Hepatocyte (in vitro differentiated cells): ENCODE data around the gene COMT.

Experiments
- EZH2 ChIP-seq: fragments of 200-600 bp; sonication (generic); IDR thresholded peaks from 2 replicates; pipeline ENCODE4 v1.6.1; 2016; ENCODE audit warnings: antibody characterized with exemption, mild to moderate bottlenecking, borderline replicate concordance
- EZH2phosphoT487 ChIP-seq: fragments of 200-600 bp; sonication (generic); IDR thresholded peaks from one replicate; pipeline ENCODE4 v1.6.1; 2018; ENCODE audit warnings: antibody characterized with exemption, mild to moderate bottlenecking, low read depth, moderate library complexity; ENCODE audit not compliant: unreplicated experiment, severe bottlenecking
- TF ChIP-seq, protein P1 (sequence below): fragments of 200-600 bp; sonication (generic); IDR thresholded peaks from 2 replicates; pipeline ENCODE4 v1.5.1; 2016; ENCODE audit warnings: antibody characterized with exemption, mild to moderate bottlenecking; ENCODE audit not compliant: poor library complexity

DNA sequence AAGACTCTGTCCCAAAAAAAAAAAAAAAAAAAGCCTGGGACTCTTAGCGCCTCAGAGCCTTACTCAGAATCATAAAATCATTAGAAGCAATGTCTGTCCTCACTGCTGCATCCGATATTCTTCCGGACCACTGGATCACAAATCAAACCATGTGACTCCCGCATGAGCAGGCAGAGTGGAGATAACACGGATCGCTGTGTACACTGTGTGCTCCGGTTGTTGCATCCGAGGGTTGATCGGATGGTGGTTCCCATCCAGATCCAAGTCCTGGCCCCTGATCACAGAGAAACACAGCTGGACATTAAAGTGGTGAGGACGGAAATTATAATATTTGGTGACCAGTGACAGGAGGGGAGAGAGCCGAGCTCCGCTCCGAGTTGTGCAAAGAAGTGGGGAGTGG, 9.8 kb downstream of the COMT start:
- TF ChIP-seq EZH2: no peak
- TF ChIP-seq, protein P1, sequence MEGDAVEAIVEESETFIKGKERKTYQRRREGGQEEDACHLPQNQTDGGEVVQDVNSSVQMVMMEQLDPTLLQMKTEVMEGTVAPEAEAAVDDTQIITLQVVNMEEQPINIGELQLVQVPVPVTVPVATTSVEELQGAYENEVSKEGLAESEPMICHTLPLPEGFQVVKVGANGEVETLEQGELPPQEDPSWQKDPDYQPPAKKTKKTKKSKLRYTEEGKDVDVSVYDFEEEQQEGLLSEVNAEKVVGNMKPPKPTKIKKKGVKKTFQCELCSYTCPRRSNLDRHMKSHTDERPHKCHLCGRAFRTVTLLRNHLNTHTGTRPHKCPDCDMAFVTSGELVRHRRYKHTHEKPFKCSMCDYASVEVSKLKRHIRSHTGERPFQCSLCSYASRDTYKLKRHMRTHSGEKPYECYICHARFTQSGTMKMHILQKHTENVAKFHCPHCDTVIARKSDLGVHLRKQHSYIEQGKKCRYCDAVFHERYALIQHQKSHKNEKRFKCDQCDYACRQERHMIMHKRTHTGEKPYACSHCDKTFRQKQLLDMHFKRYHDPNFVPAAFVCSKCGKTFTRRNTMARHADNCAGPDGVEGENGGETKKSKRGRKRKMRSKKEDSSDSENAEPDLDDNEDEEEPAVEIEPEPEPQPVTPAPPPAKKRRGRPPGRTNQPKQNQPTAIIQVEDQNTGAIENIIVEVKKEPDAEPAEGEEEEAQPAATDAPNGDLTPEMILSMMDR: no peak
- no peak for TF ChIP-seq EZH2phosphoT487
